Mesenchymal stem cell (in vitro differentiated cells and primary cell): ENCODE results near the gene TOMM20.
A peak's percentile ranks its signal among the peaks of the same experiment; 100 is the strongest.

Experiments
- DNase-seq: peaks from one replicate; pipeline ENCODE4 v3.0.0-alpha.2; 2013
- H2AFZ ChIP-seq: one replicate; pipeline ENCODE4 v1.6.1; 2013; ENCODE audit warnings: low read depth, mild to moderate bottlenecking, control low read depth, inconsistent platforms, low read length, moderate library complexity
- H2AK5ac ChIP-seq: 2 replicates; pipeline ENCODE4 v1.6.1; 2013; ENCODE audit warnings: low read length, moderate library complexity, mild to moderate bottlenecking, inconsistent platforms; ENCODE audit not compliant: severe bottlenecking
- H2BK120ac ChIP-seq: one replicate; pipeline ENCODE4 v1.6.1; 2013; ENCODE audit warnings: low read depth, mild to moderate bottlenecking, inconsistent platforms, low read length, moderate library complexity
- H2BK12ac ChIP-seq, 2 experiments: one replicate each; pipeline ENCODE4 v1.6.1; 2013; ENCODE audit warnings: inconsistent platforms in 2 of 2, low read length in 2 of 2, mild to moderate bottlenecking in 2 of 2, moderate library complexity in 2 of 2, control low read depth in 1 of 2
- H2BK15ac ChIP-seq: one replicate; pipeline ENCODE4 v1.6.1; 2013; ENCODE audit warnings: mild to moderate bottlenecking, low read depth, inconsistent platforms; ENCODE audit not compliant: poor library complexity, severe bottlenecking
- H2BK5ac ChIP-seq: 2 replicates; pipeline ENCODE4 v1.6.1; 2013; ENCODE audit warnings: low read depth, mild to moderate bottlenecking, low read length, control low read depth, inconsistent platforms; ENCODE audit not compliant: poor library complexity, severe bottlenecking
- H3K14ac ChIP-seq, 2 experiments: one replicate each; pipeline ENCODE4 v1.6.1; 2013; ENCODE audit warnings: inconsistent platforms in 2 of 2, low read length in 2 of 2, control low read depth in 1 of 2, mild to moderate bottlenecking in 1 of 2, moderate library complexity in 1 of 2
- H3K18ac ChIP-seq, 2 experiments: one replicate each; pipeline ENCODE4 v1.6.1; 2013; ENCODE audit warnings: inconsistent platforms in 2 of 2, low read length in 2 of 2, control low read depth in 1 of 2, low read depth in 1 of 2, mild to moderate bottlenecking in 1 of 2
- H3K23ac ChIP-seq, 2 experiments: one replicate each; pipeline ENCODE4 v1.6.1; 2013; ENCODE audit warnings: inconsistent platforms in 2 of 2, low read length in 2 of 2, mild to moderate bottlenecking in 2 of 2, moderate library complexity in 2 of 2, control low read depth in 1 of 2
- H3K27ac ChIP-seq: 2 replicates; pipeline ENCODE4 v1.5.1; 2013; ENCODE audit warnings: mild to moderate bottlenecking, moderate library complexity, low read length, control low read depth, inconsistent platforms; ENCODE audit not compliant: poor library complexity, severe bottlenecking
- H3K27me3 ChIP-seq, 2 experiments: 2 replicates each; pipeline versions ENCODE4 v1.6.1 to v1.7.0; 2013; ENCODE audit warnings: low read length in 2 of 2, mild to moderate bottlenecking in 2 of 2, moderate library complexity in 2 of 2, control low read depth in 1 of 2, inconsistent platforms in 1 of 2; ENCODE audit not compliant: control insufficient read depth in 1 of 2, insufficient read depth in 1 of 2
- H3K36me3 ChIP-seq, 2 experiments: 2 replicates each; pipeline versions ENCODE4 v1.6.1 to v1.7.0; 2013; ENCODE audit warnings: low read length in 2 of 2, control low read depth in 1 of 2, inconsistent platforms in 1 of 2, low read depth in 1 of 2, mild to moderate bottlenecking in 1 of 2; ENCODE audit not compliant: insufficient read depth in 2 of 2, control insufficient read depth in 1 of 2
- H3K4ac ChIP-seq, 2 experiments: one replicate each; pipeline ENCODE4 v1.6.1; 2013; ENCODE audit warnings: inconsistent platforms in 2 of 2, low read length in 2 of 2, mild to moderate bottlenecking in 2 of 2, moderate library complexity in 2 of 2, control low read depth in 1 of 2, low read depth in 1 of 2
- H3K4me1 ChIP-seq: 2 replicates; pipeline ENCODE4 v1.6.1; 2013; ENCODE audit warnings: low read depth, low read length, control low read depth; ENCODE audit not compliant: control insufficient read depth, insufficient read depth
- H3K4me2 ChIP-seq: 2 replicates; pipeline ENCODE4 v1.6.1; 2013; ENCODE audit warnings: low read length, mild to moderate bottlenecking, inconsistent platforms; ENCODE audit not compliant: poor library complexity, severe bottlenecking
- H3K4me3 ChIP-seq, 2 experiments: 2 replicates each; pipeline versions ENCODE4 v1.5.1 to v1.7.0; 2013; ENCODE audit warnings: low read length in 2 of 2, mild to moderate bottlenecking in 2 of 2, control low read depth in 1 of 2, low read depth in 1 of 2; ENCODE audit not compliant: insufficient read depth in 1 of 2
- H3K79me1 ChIP-seq: replicated peaks from 2 replicates; pipeline ENCODE4 v1.6.1; 2013; ENCODE audit warnings: mild to moderate bottlenecking, control low read depth, low read length, inconsistent platforms; ENCODE audit not compliant: poor library complexity, severe bottlenecking
- H3K9ac ChIP-seq: 2 replicates; pipeline ENCODE4 v1.7.0; 2013; ENCODE audit warnings: mild to moderate bottlenecking, low read length, moderate library complexity
- H3K9me3 ChIP-seq: 2 replicates; pipeline ENCODE4 v1.7.0; 2013; ENCODE audit warnings: mild to moderate bottlenecking, low read length; ENCODE audit not compliant: control insufficient read depth
- H4K8ac ChIP-seq: one replicate; pipeline ENCODE4 v1.6.1; 2013; ENCODE audit warnings: inconsistent platforms, mild to moderate bottlenecking, low read length, moderate library complexity
- H4K91ac ChIP-seq: one replicate; pipeline ENCODE4 v1.6.1; 2013; ENCODE audit warnings: mild to moderate bottlenecking, low read length, inconsistent platforms
- WGBS: methylation state at CpG from one replicate; pipeline ENCODE4 v1.1.7; 2013; ENCODE audit warnings: mixed read lengths; 5-methylcytosine and 5-hydroxymethylcytosine counted together

The TOMM20 gene

DNA sequence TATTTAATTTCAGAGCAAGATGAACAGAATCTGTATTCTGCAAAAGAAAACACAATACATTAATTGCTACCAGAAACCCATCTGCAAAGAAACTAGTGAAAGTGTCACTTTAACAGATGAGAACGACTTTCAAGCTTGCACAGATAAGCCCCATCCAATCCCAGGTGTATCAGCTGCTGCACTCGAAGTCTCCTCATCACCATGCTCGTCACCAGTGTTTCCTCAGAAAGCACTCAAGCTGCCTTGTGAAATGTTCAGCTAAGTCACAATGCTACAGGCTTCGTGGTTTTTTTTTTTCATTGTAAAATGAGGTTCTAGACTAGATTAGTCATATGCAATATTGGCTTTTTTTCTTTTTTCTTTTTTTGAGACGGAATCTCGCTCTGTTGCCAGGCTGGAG, 3.3 kb upstream of the TOMM20 start:
- 91% methylated on average over 5 of the region's 6 CpGs for WGBS
- Histone ChIP-seq H3K4me1 (no peaks in the 10 kb centered on the region), H3K79me1 (peaks cover 7% of the 10 kb centered on the region), H3K4ac (no peak overlapping the region), H3K23ac (no peak overlapping the region), H2BK5ac (no peak overlapping the region), H4K91ac (no peak overlapping the region), H2AFZ (no peak overlapping the region), H3K9ac (no peak overlapping the region), H3K9me3 (no peaks in the 10 kb centered on the region), H3K4me3 (no peak overlapping the region), H3K27me3 (no peaks in the 10 kb centered on the region), H3K4me2 (no peak overlapping the region), H2BK12ac (no peak overlapping the region), H3K14ac (no peak overlapping the region), H3K36me3 (peaks cover 29 to 53% of the 10 kb centered on the region in 2 experiments), H2BK120ac (no peak overlapping the region), H3K18ac (no peak overlapping the region), H3K27ac (no peak overlapping the region), H4K8ac (no peak overlapping the region), H2AK5ac (no peak overlapping the region), H2BK15ac (no peak overlapping the region)
- no peak for DNase-seq

DNA sequence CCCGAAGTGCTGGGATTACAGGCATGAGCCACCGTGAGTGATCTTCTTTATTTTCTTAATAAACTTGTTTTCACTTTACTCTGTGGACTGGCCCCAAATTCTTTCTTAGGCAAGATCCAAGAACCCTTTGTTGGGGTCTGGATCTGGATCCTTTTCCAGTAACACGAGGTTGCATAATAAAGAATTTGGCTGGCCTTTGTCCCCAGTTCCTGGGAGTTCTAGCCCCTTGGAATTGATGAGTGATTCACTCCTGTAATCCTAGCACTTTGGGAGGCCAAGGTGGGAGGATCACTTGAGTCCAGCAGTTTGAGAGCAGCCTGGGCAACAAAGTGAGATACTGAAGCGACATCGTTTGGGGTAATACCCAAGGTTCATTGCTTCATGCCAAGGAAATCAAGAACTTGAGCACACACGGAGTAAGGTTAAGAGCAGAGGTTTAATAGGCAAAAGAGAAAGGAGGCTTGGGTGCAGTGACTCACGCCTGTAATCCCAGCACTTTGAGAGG, 2.2 kb upstream of the TOMM20 start:
- Histone ChIP-seq H3K9ac (no peak overlapping the region), H2AFZ (no peak overlapping the region), H2BK5ac (no peak overlapping the region), H4K91ac (no peak overlapping the region), H3K27me3 (no peaks in the 10 kb centered on the region), H3K9me3 (no peaks in the 10 kb centered on the region), H3K36me3 (peaks cover 28 to 47% of the 10 kb centered on the region in 2 experiments), H3K79me1 (peaks cover 3% of the 10 kb centered on the region), H2BK120ac (no peak overlapping the region), H3K18ac (no peak overlapping the region), H3K23ac (no peak overlapping the region), H3K14ac (no peak overlapping the region), H3K4me3 (no peak overlapping the region), H2BK12ac (no peak overlapping the region), H3K4me2 (no peak overlapping the region), H4K8ac (no peak overlapping the region), H3K27ac (no peak overlapping the region), H3K4ac (no peak overlapping the region), H2AK5ac (no peak overlapping the region), H2BK15ac (no peak overlapping the region), H3K4me1 (peaks cover 3% of the 10 kb centered on the region)
- 97% methylated on average over 7 of the region's 7 CpGs for WGBS
- DNase-seq: no peak

DNA sequence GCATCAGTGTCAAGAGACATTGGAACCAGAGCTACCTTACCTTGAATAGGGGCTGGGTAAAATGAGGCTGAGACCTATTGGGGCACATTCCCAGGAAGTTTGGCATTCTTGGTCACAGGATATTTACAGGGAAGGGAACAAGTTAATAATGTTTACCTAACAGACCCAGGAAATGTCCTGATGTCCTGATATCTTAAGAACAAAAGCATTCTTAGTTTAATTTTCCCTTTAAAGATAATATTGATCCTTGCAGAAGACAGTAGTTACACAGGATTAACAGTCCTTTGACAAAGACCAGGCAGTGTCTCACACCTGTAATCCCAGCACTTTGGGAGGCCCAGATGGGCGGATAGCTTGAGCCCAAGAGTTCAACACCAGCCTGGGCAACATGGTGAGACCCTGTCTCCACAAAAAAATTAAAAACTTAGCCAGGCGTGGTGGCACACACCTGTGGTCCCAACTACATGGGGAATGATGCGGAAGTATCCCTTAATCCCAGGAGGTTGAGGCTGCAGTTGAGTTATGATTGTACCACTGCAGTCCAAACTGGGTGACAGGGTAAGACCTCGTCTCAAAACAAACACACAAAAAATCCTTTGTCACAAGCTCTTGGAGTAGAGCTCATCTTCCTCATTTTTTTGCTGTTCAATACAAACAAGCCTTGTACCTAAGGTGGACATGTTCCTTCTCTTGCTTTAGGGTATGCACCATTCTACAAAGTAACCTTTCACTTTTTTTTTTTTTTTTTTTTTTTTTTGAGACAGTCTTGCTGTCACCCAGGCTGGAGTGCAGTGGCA, 1.3 kb upstream of the TOMM20 start:
- peak overlapping the region; percentile 67 for H2AK5ac ChIP-seq
- no peak overlapping the region for H2BK5ac ChIP-seq
- H3K36me3 ChIP-seq: peaks cover 29 to 40% of the 10 kb centered on the region in 2 experiments
- H3K79me1 ChIP-seq: peaks cover 3% of the 10 kb centered on the region
- H3K4me2 ChIP-seq: no peak overlapping the region
- H4K91ac ChIP-seq: no peak overlapping the region
- no peak overlapping the region for H2BK12ac ChIP-seq
- H4K8ac ChIP-seq: no peak overlapping the region
- H3K4me1 ChIP-seq: peaks cover 3% of the 10 kb centered on the region
- H3K9ac ChIP-seq: no peak overlapping the region
- no peak overlapping the region for H3K23ac ChIP-seq
- no peak overlapping the region for H3K18ac ChIP-seq
- H3K27ac ChIP-seq: no peak overlapping the region
- H3K4ac ChIP-seq: no peak overlapping the region
- H3K27me3 ChIP-seq: no peaks in the 10 kb centered on the region
- H2AFZ ChIP-seq: no peak overlapping the region
- no peak overlapping the region for H3K14ac ChIP-seq
- no peak overlapping the region for H3K4me3 ChIP-seq
- H2BK120ac ChIP-seq: no peak overlapping the region
- no peaks in the 10 kb centered on the region for H3K9me3 ChIP-seq
- DNase-seq: no peak
- H2BK15ac ChIP-seq: no peak overlapping the region
- WGBS: 97% methylated on average over 3 of the region's 4 CpGs

DNA sequence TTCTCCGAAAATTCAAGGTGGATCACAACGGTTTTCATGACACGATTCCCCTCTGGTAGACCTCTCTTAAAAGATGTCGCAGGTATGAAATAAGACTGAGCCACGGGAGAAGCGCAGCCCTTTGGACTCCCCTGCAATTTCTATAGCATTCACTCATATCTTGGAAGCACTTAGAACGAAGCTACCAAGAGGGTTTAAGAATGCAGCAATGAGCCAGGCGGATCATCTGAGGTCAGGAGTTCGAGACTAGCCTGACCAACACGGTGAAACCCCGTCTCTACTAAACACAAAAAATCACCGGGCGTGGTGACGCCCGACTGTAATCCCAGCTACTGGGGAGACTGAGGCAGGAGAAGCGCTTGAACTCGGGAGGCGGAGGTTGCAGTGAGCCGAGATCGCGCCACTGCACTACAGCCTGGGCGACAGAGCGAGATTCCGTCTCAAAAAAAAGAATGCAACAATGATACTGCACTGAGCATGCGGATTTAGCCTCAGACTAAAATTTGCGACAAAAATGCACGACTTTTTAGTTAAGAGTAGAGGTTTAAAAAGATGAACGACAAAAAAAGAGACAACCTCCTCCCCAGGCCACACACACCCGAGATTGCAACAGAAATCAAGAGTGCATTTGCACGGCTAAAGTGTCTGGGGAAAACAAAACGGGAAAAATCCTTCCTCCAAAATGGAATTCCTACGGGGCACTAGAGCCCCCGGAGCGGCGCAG, 743 bp downstream of the TOMM20 start:
- H3K4me3 ChIP-seq: peak overlapping the region; percentile 92 to 95
- H2BK5ac ChIP-seq: peak overlapping the region; percentile 62

More for the DNA sequence above, 743 bp downstream of the TOMM20 start:
- peak overlapping the region; percentile 54 for H4K8ac ChIP-seq
- H3K9me3 ChIP-seq: no peaks in the 10 kb centered on the region
- H4K91ac ChIP-seq: peak overlapping the region; percentile 81
- peaks cover 1% of the 10 kb centered on the region for H3K79me1 ChIP-seq
- peak overlapping the region; percentile 71 for H2AK5ac ChIP-seq
- H3K27me3 ChIP-seq: no peaks in the 10 kb centered on the region
- peak overlapping the region in 1 of 2 experiments; percentile 86 for H3K14ac ChIP-seq
- H2BK12ac ChIP-seq: no peak overlapping the region
- H2BK120ac ChIP-seq: peak overlapping the region; percentile 11
- peak overlapping the region; percentile 88 for H3K27ac ChIP-seq
- H3K23ac ChIP-seq: peak overlapping the region in 1 of 2 experiments; percentile 96
- H3K4ac ChIP-seq: peak overlapping the region; percentile 71 to 92
- H3K9ac ChIP-seq: peak overlapping the region; percentile 99
- H2BK15ac ChIP-seq: no peak overlapping the region
- WGBS: 2% methylated on average over 31 of the region's 35 CpGs
- H2AFZ ChIP-seq: no peak overlapping the region
- peaks cover 20 to 33% of the 10 kb centered on the region in 2 experiments for H3K36me3 ChIP-seq
- peak; percentile 27 for DNase-seq
- H3K4me2 ChIP-seq: peak overlapping the region; percentile 83
- H3K4me1 ChIP-seq: peaks cover 3% of the 10 kb centered on the region
- H3K18ac ChIP-seq: peak overlapping the region; percentile 81 to 90
